ENCODE measurements around the gene CDH3. TPM values are rescaled to one million over a fixed set of nuclear protein-coding genes. Genes with fewer than 3 reads are reported as not detected.
A peak's percentile ranks its signal among the peaks of the same experiment; 100 is the strongest.

The CDH3 gene
- total and polyA plus RNA-seq, 10 of the 15 experiments (the other 5 are each of a cell fraction or from before 2014, with no cell fraction given), result 0.05 to 0.44 (median 0.12) TPM; not detected in 5

- no peak for FAIRE-seq
- Histone ChIP-seq H3K79me2 (ENCODE audit: control insufficient read depth, insufficient read depth, low read length) (no peaks in the 10 kb centered on the region), H3K9me3 (replicated peaks; ENCODE audit: control insufficient read depth, insufficient read depth, low read length) (no peaks in the 10 kb centered on the region), H4K20me1 (ENCODE audit: control insufficient read depth, insufficient read depth) (no peaks in the 10 kb centered on the region), H3K4me3 (no peak overlapping the region), H3K4me2 (ENCODE audit: control insufficient read depth, insufficient read depth) (no peak overlapping the region), H3K4me1 (ENCODE audit: control insufficient read depth, insufficient read depth, low read length) (peaks cover 16% of the 10 kb centered on the region), H3K36me3 (ENCODE audit: control insufficient read depth in 2 of 2, insufficient read depth in 2 of 2, low read length in 1 of 2) (no peaks in the 10 kb centered on the region), H3K27me3 (replicated peaks in 1 of 2; ENCODE audit: control insufficient read depth in 2 of 2, insufficient read depth in 2 of 2, low read length in 1 of 2) (no peaks in the 10 kb centered on the region), H3K9ac (ENCODE audit: control insufficient read depth, insufficient read depth, low read length) (no peak overlapping the region), H2AFZ (ENCODE audit: control insufficient read depth, low read depth, low read length) (no peak overlapping the region), H3K27ac (ENCODE audit: control insufficient read depth, insufficient read depth) (no peak overlapping the region)
- in situ Hi-C loops (cut with MboI), result no loop called here
- ATAC-seq, result no peak
- SMC1A ChIA-PET (ENCODE audit: uncharacterized antibody, unreplicated experiment), result interaction anchor here (0.6 to 3.6 kb wide), 7 partner anchors 11 to 303 kb away, joined by 3 to 29 read pairs (median 3); no protein-coding TSS in a partner anchor
- RAD21 ChIA-PET (ENCODE audit: unreplicated experiment), result interaction anchor here (2.5 to 4.8 kb wide), 2 partner anchors 30 to 35 kb away, joined by 13 to 39 read pairs; no protein-coding TSS in a partner anchor
- CTCF ChIA-PET, result interaction anchor here (1.0 to 1.1 kb wide), 2 partner anchors 74 to 78 kb away, joined by 3 to 4 read pairs; no protein-coding TSS in a partner anchor
- DNase-seq (ENCODE audit: low read depth, low spot score), result no peak
- WGBS (ENCODE audit: insufficient coverage, insufficient replicate concordance, low lambda C conversion rate, missing lambda C conversion rate), result 63% methylated on average over 12 of the region's 12 CpGs
- BruUV-seq (replicated peaks), result no TSS peak
- intact Hi-C loops (cut with micrococcal nuclease; ENCODE audit: unreplicated experiment), result no loop called here
- POLR2A ChIA-PET, result interaction anchor here (0.6 kb wide), 3 partner anchors 33 to 486 kb away, joined by 3 to 7 read pairs (median 5); partner anchors contain the start of gene ESRP2
- TF ChIP-seq TCF12 (IDR thresholded peaks at IDR 0.05; ENCODE audit: low read depth, low read length) (no peak), RAD51 (IDR thresholded peaks at IDR 0.05) (no peak), DPF2 (IDR thresholded peaks at IDR 0.05) (no peak), IRF4 (IDR thresholded peaks at IDR 0.05; ENCODE audit: low read depth, low read length) (no peak), STAT3 (IDR thresholded peaks at IDR 0.05; ENCODE audit: low read depth, low read length) (no peak), ZNF24 (IDR thresholded peaks at IDR 0.05) (peak; percentile 89), NFXL1 (IDR thresholded peaks at IDR 0.05; ENCODE audit: borderline replicate concordance) (no peak)
These were observed 77.3 kb downstream of the CDH3 start for GRCh38 chr16:68722119-68723024.

- H3K79me2 ChIP-seq (ENCODE audit: control insufficient read depth, insufficient read depth, low read length), result no peaks in the 10 kb centered on the region
- H4K20me1 ChIP-seq (ENCODE audit: control insufficient read depth, insufficient read depth), result no peaks in the 10 kb centered on the region
- no peaks in the 10 kb centered on the region for H3K27me3 ChIP-seq (replicated peaks in 1 of 2; ENCODE audit: control insufficient read depth in 2 of 2, insufficient read depth in 2 of 2, low read length in 1 of 2)
- no peaks in the 10 kb centered on the region for H3K9me3 ChIP-seq (replicated peaks; ENCODE audit: control insufficient read depth, insufficient read depth, low read length)
- CTCF ChIA-PET, result no interaction called here
- intact Hi-C loops (cut with micrococcal nuclease; ENCODE audit: unreplicated experiment), result no loop called here
- 59% methylated on average over 3 of the region's 3 CpGs for WGBS (ENCODE audit: insufficient coverage, insufficient replicate concordance, low lambda C conversion rate, missing lambda C conversion rate)
- peaks cover 13% of the 10 kb centered on the region for H3K4me1 ChIP-seq (ENCODE audit: control insufficient read depth, insufficient read depth, low read length)
- FAIRE-seq (no peak), ATAC-seq (no peak), DNase-seq (ENCODE audit: low read depth, low spot score) (no peak)
- H2AFZ ChIP-seq (ENCODE audit: control insufficient read depth, low read depth, low read length), result no peak overlapping the region
- SMC1A ChIA-PET (ENCODE audit: uncharacterized antibody, unreplicated experiment), result no interaction called here
- POLR2A ChIA-PET, result no interaction called here
- H3K9ac ChIP-seq (ENCODE audit: control insufficient read depth, insufficient read depth, low read length), result no peak overlapping the region
- H3K36me3 ChIP-seq (ENCODE audit: control insufficient read depth in 2 of 2, insufficient read depth in 2 of 2, low read length in 1 of 2), result no peaks in the 10 kb centered on the region
- in situ Hi-C loops (cut with MboI), result no loop called here
- H3K4me2 ChIP-seq (ENCODE audit: control insufficient read depth, insufficient read depth), result no peak overlapping the region
- H3K4me3 ChIP-seq, result no peak overlapping the region
- BruUV-seq (replicated peaks), result no TSS peak
- H3K27ac ChIP-seq (ENCODE audit: control insufficient read depth, insufficient read depth), result no peak overlapping the region
- RAD21 ChIA-PET (ENCODE audit: unreplicated experiment), result no interaction called here
- no peak for TF ChIP-seq CEBPZ (IDR thresholded peaks at IDR 0.05; ENCODE audit: low read depth, low read length)
- no peak for TF ChIP-seq KAT2A (conservative IDR thresholded peaks at IDR 0.05; ENCODE audit: control insufficient read depth, low read depth, low read length)
- no peak for TF ChIP-seq FOXM1 (IDR thresholded peaks at IDR 0.05; ENCODE audit: low read depth, low read length)
- no peak for TF ChIP-seq SREBF2 (IDR thresholded peaks at IDR 0.05; ENCODE audit: low read length)
- TF ChIP-seq PAX5 (IDR thresholded peaks at IDR 0.05; ENCODE audit: borderline replicate concordance, low read depth, low read length), result no peak
- no peak for TF ChIP-seq YBX1 (IDR thresholded peaks at IDR 0.05)
- no peak for TF ChIP-seq RCOR1 (conservative IDR thresholded peaks at IDR 0.05; ENCODE audit: low read depth, low read length)
- TF ChIP-seq NFIC (IDR thresholded peaks at IDR 0.05; ENCODE audit: low read depth, low read length), result no peak
- no peak for TF ChIP-seq MEF2A (IDR thresholded peaks at IDR 0.05; ENCODE audit: insufficient read depth, low read depth, low read length)
- no peak for TF ChIP-seq NFXL1 (IDR thresholded peaks at IDR 0.05; ENCODE audit: borderline replicate concordance)
These were observed 79.7 kb downstream of the CDH3 start for GRCh38 chr16:68724797-68725196.
